Esophagus (tissue), 2 donors: Measurements from ENCODE around the gene PAN3. TPM values are rescaled to one million over a fixed set of nuclear protein-coding genes. Genes with fewer than 3 reads are reported as not detected.
"Not testable (repeated sequence)": the region's sequence is repeated elsewhere in the genome, so short reads cannot be mapped to it uniquely, and the experiment has no call there.

ENCODE experiments used
- H3K27ac ChIP-seq, 2 donors: one replicate each; pipeline ENCODE4 v1.5.1; 2013; ENCODE audit warnings: low read depth in 2 of 2, mild to moderate bottlenecking in 2 of 2, inconsistent platforms in 1 of 2, low read length in 1 of 2, moderate library complexity in 1 of 2
- H3K27me3 ChIP-seq, 2 donors: one replicate each; pipeline ENCODE4 v1.6.1; 2013; ENCODE audit warnings: low read length in 2 of 2, control low read depth in 1 of 2, mild to moderate bottlenecking in 1 of 2; ENCODE audit not compliant: insufficient read depth in 2 of 2, control insufficient read depth in 1 of 2
- H3K36me3 ChIP-seq, 2 donors: one replicate each; pipeline ENCODE4 v1.6.1; 2013; ENCODE audit warnings: low read length in 1 of 2; ENCODE audit not compliant: control insufficient read depth in 2 of 2, insufficient read depth in 2 of 2
- H3K4me1 ChIP-seq, 2 donors: one replicate each; pipeline ENCODE4 v1.6.1; 2013; ENCODE audit warnings: low read length in 1 of 2; ENCODE audit not compliant: control insufficient read depth in 2 of 2, insufficient read depth in 2 of 2
- H3K4me3 ChIP-seq, 2 donors: one replicate each; pipeline ENCODE4 v1.5.1; 2013; ENCODE audit warnings: low read length in 2 of 2, mild to moderate bottlenecking in 2 of 2, low read depth in 1 of 2, moderate library complexity in 1 of 2
- H3K9me3 ChIP-seq, 2 donors: one replicate each; pipeline ENCODE4 v1.6.1; 2013; ENCODE audit warnings: mild to moderate bottlenecking in 2 of 2, low read depth in 1 of 2, low read length in 1 of 2, moderate library complexity in 1 of 2; ENCODE audit not compliant: control insufficient read depth in 2 of 2, insufficient read depth in 1 of 2
- WGBS, 2 donors: extraction: QIAGEN DNeasy Blood & Tissue Kit; methylation state at CpG; one replicate each; pipeline ENCODE4 v1.1.7; 2013; 5-methylcytosine and 5-hydroxymethylcytosine counted together
- polyA plus RNA-seq, 2 donors: library from polyadenylated mRNA; stranded (reverse); fragments of 200-250 nt; gene quantifications; one replicate each; pipeline ENCODE4 v1.2.3, GENCODE V29; 2013
- donor health status: healthy with polysubstance abuse.
- donor health status: Bipolar disorder and iron deficiency.

Gene PAN3
- polyA plus RNA-seq, 2 donors: 7.0 to 13.2 TPM

GRCh38 chr13:28136916-28137315, 1.4 kb upstream of the PAN3 start:
- no peak overlapping the region for H3K27ac ChIP-seq
- no peaks in the 10 kb centered on the region for H3K27me3 ChIP-seq
- WGBS, 2 donors: 36 to 43% methylated on average over 7 of the region's 7 CpGs
- no peaks in the 10 kb centered on the region for H3K36me3 ChIP-seq
- H3K4me3 ChIP-seq: peak overlapping the region in 1 of 2 donors; percentile 85
- H3K4me1 ChIP-seq: no peaks in the 10 kb centered on the region
- H3K9me3 ChIP-seq: no peaks in the 10 kb centered on the region

DNA sequence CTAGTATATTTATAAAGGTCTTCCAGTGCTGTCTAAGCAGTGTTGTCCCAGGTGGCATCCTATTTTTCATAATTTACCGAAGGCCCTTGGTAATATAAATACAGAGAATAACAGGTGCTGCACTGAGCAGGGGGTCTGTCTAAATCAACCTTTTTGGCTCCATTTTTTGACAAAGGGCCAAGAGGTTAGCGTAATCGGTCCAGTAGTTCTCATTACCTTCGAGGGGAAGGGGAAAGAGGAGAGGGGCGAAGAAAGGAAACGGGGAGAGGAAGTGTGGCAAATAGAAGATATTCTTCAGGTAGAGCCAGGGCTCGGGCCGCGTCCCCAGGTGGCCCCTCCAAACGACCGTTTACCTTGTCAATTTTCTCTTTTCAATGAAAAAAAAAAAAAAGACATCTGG, 749 bp upstream of the PAN3 start:
- Histone ChIP-seq H3K4me3 (peak overlapping the region; percentile 85 to 95), H3K27ac (peak overlapping the region; percentile 98), H3K4me1 (no peaks in the 10 kb centered on the region), H3K9me3 (no peaks in the 10 kb centered on the region), H3K27me3 (no peaks in the 10 kb centered on the region), H3K36me3 (no peaks in the 10 kb centered on the region)
- 0% methylated on average over 11 of the region's 11 CpGs for WGBS, 2 donors

- H3K27me3 ChIP-seq: no peaks in the 10 kb centered on the region
- no peaks in the 10 kb centered on the region for H3K4me1 ChIP-seq
- no peaks in the 10 kb centered on the region for H3K9me3 ChIP-seq
- no peaks in the 10 kb centered on the region for H3K36me3 ChIP-seq
- 0% methylated on average over 52 to 59 of the region's 60 CpGs for WGBS, 2 donors
- peak overlapping the region; percentile 98 for H3K27ac ChIP-seq
- H3K4me3 ChIP-seq: peak overlapping the region; percentile 85 to 95
These were observed 568 bp downstream of the PAN3 start for GRCh38 chr13:28138756-28139470.

- Histone ChIP-seq H3K27me3 (no peaks in the 10 kb centered on the region), H3K4me1 (no peaks in the 10 kb centered on the region), H3K4me3 (no peak overlapping the region), H3K36me3 (no peaks in the 10 kb centered on the region), H3K27ac (no peak overlapping the region), H3K9me3 (no peaks in the 10 kb centered on the region)
- WGBS, 2 donors: 63 to 65% methylated on average over 9 to 10 of the region's 10 CpGs
These were observed 2.2 kb downstream of the PAN3 start for GRCh38 chr13:28140433-28141125.

GRCh38 chr13:28141542-28141941, 3.2 kb downstream of the PAN3 start:
- not testable (repeated sequence) for H3K4me1 ChIP-seq, H3K4me3 ChIP-seq

GRCh38 chr13:28145049-28145448, 6.7 kb downstream of the PAN3 start:
- Histone ChIP-seq H3K36me3 (no peaks in the 10 kb centered on the region), H3K4me3 (no peak overlapping the region), H3K4me1 (no peaks in the 10 kb centered on the region), H3K27me3 (no peaks in the 10 kb centered on the region), H3K9me3 (no peaks in the 10 kb centered on the region), H3K27ac (no peak overlapping the region)
- 86 to 94% methylated on average over 6 of the region's 6 CpGs for WGBS, 2 donors

More at GRCh38 chr13:28141542-28141941, 3.2 kb downstream of the PAN3 start:
- H3K36me3 ChIP-seq, H3K27ac ChIP-seq, H3K9me3 ChIP-seq, H3K27me3 ChIP-seq: not testable (repeated sequence)
- WGBS, 2 donors: 71 to 80% methylated on average over 10 of the region's 10 CpGs

DNA sequence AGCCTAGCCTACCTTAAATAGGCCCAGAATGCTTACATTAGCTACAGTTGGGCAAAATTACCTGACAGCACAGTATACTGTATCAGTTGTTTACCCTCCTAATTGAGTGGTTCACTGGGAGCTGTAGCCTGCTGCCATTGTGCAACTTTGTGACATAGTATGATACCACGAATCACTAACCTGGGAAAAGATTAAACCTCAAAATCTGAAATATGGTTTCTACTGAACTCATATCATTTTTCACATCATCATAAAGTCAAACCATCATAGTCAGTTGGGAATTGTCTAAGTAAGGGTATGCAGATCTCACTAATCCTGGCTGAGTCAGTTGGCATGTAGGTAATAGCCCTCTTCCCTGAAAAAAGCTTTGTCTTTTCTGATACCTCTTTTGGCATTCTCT, 9.2 kb downstream of the PAN3 start:
- H3K27ac ChIP-seq: no peak overlapping the region
- no peaks in the 10 kb centered on the region for H3K4me1 ChIP-seq
- H3K27me3 ChIP-seq: no peaks in the 10 kb centered on the region
- H3K9me3 ChIP-seq: no peaks in the 10 kb centered on the region
- 60 to 63% methylated on average over 1 of the region's 1 CpG for WGBS, 2 donors
- no peaks in the 10 kb centered on the region for H3K36me3 ChIP-seq
- H3K4me3 ChIP-seq: no peak overlapping the region

DNA sequence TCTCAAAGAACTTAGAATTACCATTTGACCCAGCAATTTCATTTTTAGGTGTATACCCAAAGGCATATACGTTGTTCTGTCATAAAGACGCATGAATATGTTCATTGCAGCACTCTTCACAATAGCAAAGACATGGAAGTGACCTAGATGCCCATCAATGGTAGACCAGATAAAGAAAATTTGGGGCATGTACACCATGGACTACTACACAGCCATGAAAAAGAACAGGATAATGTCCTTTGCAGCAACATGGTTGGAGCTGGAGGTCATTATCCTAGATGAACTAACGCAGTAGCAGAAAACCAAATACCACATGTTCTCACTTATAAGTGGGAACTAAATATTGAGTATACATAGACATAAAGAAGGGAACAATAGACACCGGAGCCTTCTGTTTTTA, 20.7 kb downstream of the PAN3 start:
- no peaks in the 10 kb centered on the region for H3K9me3 ChIP-seq
- 95 to 97% methylated on average over 4 of the region's 4 CpGs for WGBS, 2 donors
- no peak overlapping the region for H3K4me3 ChIP-seq
- no peaks in the 10 kb centered on the region for H3K4me1 ChIP-seq
- H3K36me3 ChIP-seq: no peaks in the 10 kb centered on the region
- no peaks in the 10 kb centered on the region for H3K27me3 ChIP-seq
- H3K27ac ChIP-seq: no peak overlapping the region

- 40 to 63% methylated on average over 1 of the region's 1 CpG for WGBS, 2 donors
- no peaks in the 10 kb centered on the region for H3K27me3 ChIP-seq
- H3K36me3 ChIP-seq: peaks cover 0 to 2% of the 10 kb centered on the region in 2 donors
- peaks cover 3% of the 10 kb centered on the region in 2 donors for H3K4me1 ChIP-seq
- H3K27ac ChIP-seq: no peak overlapping the region
- H3K4me3 ChIP-seq: no peak overlapping the region
- H3K9me3 ChIP-seq: no peaks in the 10 kb centered on the region
These were observed 23.0 kb downstream of the PAN3 start for GRCh38 chr13:28161370-28161769.

GRCh38 chr13:28163587-28163986, 25.2 kb downstream of the PAN3 start:
- no peaks in the 10 kb centered on the region for H3K9me3 ChIP-seq
- H3K27me3 ChIP-seq: no peaks in the 10 kb centered on the region
- H3K4me1 ChIP-seq: peaks cover 4 to 6% of the 10 kb centered on the region in 2 donors
- no peak overlapping the region for H3K4me3 ChIP-seq
- WGBS, 2 donors: 80 to 86% methylated on average over 4 of the region's 4 CpGs
- H3K27ac ChIP-seq: no peak overlapping the region
- peaks cover 0 to 2% of the 10 kb centered on the region in 2 donors for H3K36me3 ChIP-seq
